Endothelial cell of umbilical vein (primary cell): Measurements from ENCODE around the gene EFHD1. TPM values are rescaled to one million over a fixed set of nuclear protein-coding genes. Genes with fewer than 3 reads are reported as not detected.

ENCODE experiments used
- BruUV-seq: library from RNA; stranded (reverse); fragments of 400-500 nt; replicated peaks from 2 replicates; lab custom pipeline; 2021; lab: Mats Ljungman, UMichigan
- CTCF ChIA-PET: fragments of 300-600, 350-600 bp; sonication (Branson Sonifier 250); formaldehyde crosslinking; loops from one replicate; lab custom pipeline; 2021; ENCODE audit warnings: antibody characterized with exemption, inconsistent platforms; lab: Charles Lee
- POLR2A ChIA-PET: fragments of 300-600, 350-600 bp; sonication (Branson Sonifier 250); formaldehyde crosslinking; loops from one replicate; lab custom pipeline; 2021; ENCODE audit warnings: antibody characterized with exemption, inconsistent platforms; lab: Charles Lee
- DNase-seq: peaks from one replicate; pipeline ENCODE4 v3.0.0-alpha.2; 2011; ENCODE audit warnings: low read depth, low spot score
- FAIRE-seq: peaks from 2 replicates; lab custom pipeline; 2011; peaks lifted over from hg19 to GRCh38; lab: Jason Lieb, UNC
- H2AFZ ChIP-seq: 2 replicates; pipeline ENCODE4 v1.6.0; 2012; ENCODE audit warnings: low read depth, low read length, control low read depth, inconsistent platforms
- H3K27ac ChIP-seq: 2 replicates; pipeline ENCODE4 v1.5.1; 2011; ENCODE audit warnings: low read depth, mild to moderate bottlenecking, control low read depth, low read length, moderate library complexity; ENCODE audit not compliant: insufficient read depth
- H3K27me3 ChIP-seq, 2 experiments: 2 replicates each; pipeline versions ENCODE4 v1.6.0 to v1.6.1; 2011; ENCODE audit warnings: low read length in 2 of 2, mixed read lengths in 1 of 2; ENCODE audit not compliant: control insufficient read depth in 2 of 2, insufficient read depth in 2 of 2
- H3K36me3 ChIP-seq, 2 experiments: 2 replicates in 1 of 2; 3 replicates in 1 of 2; pipeline ENCODE4 v1.5.1; 2011; ENCODE audit warnings: low read length in 2 of 2, mild to moderate bottlenecking in 1 of 2, moderate library complexity in 1 of 2; ENCODE audit not compliant: control insufficient read depth in 2 of 2, insufficient read depth in 2 of 2; ENCODE audit errors: extremely low read depth in 1 of 2
- H3K4me1 ChIP-seq: 3 replicates; pipeline ENCODE4 v1.5.1; 2011; ENCODE audit warnings: mild to moderate bottlenecking, low read length; ENCODE audit not compliant: control insufficient read depth, insufficient read depth; ENCODE audit errors: extremely low read depth
- H3K4me2 ChIP-seq: 2 replicates; pipeline ENCODE4 v1.6.1; 2011; ENCODE audit warnings: low read length, control low read depth, mixed read lengths; ENCODE audit not compliant: insufficient read depth
- H3K4me3 ChIP-seq, 3 experiments: fragments of 200-600 bp in 1 of 3; sonication (generic), shearing (Covaris generic) in 1 of 3; replicated peaks in 1 of 3; 2 replicates each; pipeline ENCODE4 v1.5.1; 2011 to 2016; ENCODE audit warnings: control low read depth in 3 of 3, low read length in 3 of 3, mild to moderate bottlenecking in 2 of 3, inconsistent platforms in 1 of 3, low read depth in 1 of 3, moderate library complexity in 1 of 3; ENCODE audit not compliant: insufficient read depth in 1 of 3
- H3K79me2 ChIP-seq: 2 replicates; pipeline ENCODE4 v1.6.0; 2012; ENCODE audit warnings: low read length, inconsistent platforms; ENCODE audit not compliant: control insufficient read depth, insufficient read depth
- H3K9ac ChIP-seq: replicated peaks from 2 replicates; pipeline ENCODE3; 2011; ENCODE audit warnings: low read length, control low read depth; ENCODE audit not compliant: insufficient read depth; ENCODE audit errors: extremely low read depth
- H3K9me1 ChIP-seq: replicated peaks from 3 replicates; pipeline ENCODE4 v1.6.0; 2011; ENCODE audit warnings: mild to moderate bottlenecking, low read length; ENCODE audit not compliant: control insufficient read depth, insufficient read depth; ENCODE audit errors: extremely low read depth
- H3K9me3 ChIP-seq: replicated peaks from 2 replicates; pipeline ENCODE4 v1.5.1; 2012; ENCODE audit warnings: low read length, inconsistent platforms; ENCODE audit not compliant: control insufficient read depth, insufficient read depth
- H4K20me1 ChIP-seq: replicated peaks from 2 replicates; pipeline ENCODE3; 2011; ENCODE audit warnings: mild to moderate bottlenecking, low read length; ENCODE audit not compliant: control insufficient read depth, insufficient read depth; ENCODE audit errors: extremely low read depth
- EZH2 ChIP-seq: IDR thresholded peaks from 2 replicates; pipeline ENCODE4 v1.6.1; 2012; ENCODE audit warnings: borderline replicate concordance, low read depth, mild to moderate bottlenecking, moderate library complexity, low read length, inconsistent platforms; ENCODE audit not compliant: severe bottlenecking
- GATA2 ChIP-seq: IDR thresholded peaks from 2 replicates; pipeline ENCODE4 v1.7.0; 2011; ENCODE audit warnings: low read depth, mild to moderate bottlenecking, moderate library complexity, mixed read lengths, low read length; ENCODE audit not compliant: insufficient read length, insufficient read depth
- JUN ChIP-seq: IDR thresholded peaks from 2 replicates; pipeline ENCODE4 v1.6.1; 2011; ENCODE audit warnings: borderline replicate concordance, low read depth; ENCODE audit not compliant: insufficient read length, insufficient read depth
- MYC ChIP-seq: IDR thresholded peaks from one replicate; pipeline ENCODE4 v1.6.1; 2011; ENCODE audit warnings: mild to moderate bottlenecking, low read depth, low read length
- dilution Hi-C: fragments of 300-500 bp; cut with MboI; formaldehyde crosslinking; loops from one replicate; pipeline ENCODE4 v1.15.0; 2019; ENCODE audit warnings: low sequenced_read_pairs; ENCODE audit not compliant: extremely low pct_ligation_motif_present
- intact Hi-C: fragments of 100-400 bp; cut with micrococcal nuclease; formaldehyde crosslinking; loops from one replicate; pipeline ENCODE4 v1.10.0; 2022
- polyA plus RNA-seq, 4 experiments: library from polyadenylated mRNA; depleted of rRNA in 3 of 4; stranded (reverse) in 3 of 4; unstranded in 1 of 4; fragments of >200 nt; gene quantifications; 2 replicates each; pipeline versions ENCODE4 v1.2.1 to v1.2.3, GENCODE V29; 2011 to 2012; ENCODE audit warnings: missing spikeins in 1 of 4
- total RNA-seq: library from RNA; stranded (reverse); gene quantifications from 2 replicates; pipeline ENCODE4 v1.2.3, GENCODE V29; 2021
- TF ChIP-seq, protein P1 (sequence below), 2 donors: IDR thresholded peaks; 1 replicate in 1 of 2; 2 replicates in 1 of 2; pipeline ENCODE4 v1.5.1; 2011; ENCODE audit warnings: low read length in 2 of 2, mild to moderate bottlenecking in 2 of 2, moderate library complexity in 2 of 2, control low read depth in 1 of 2, inconsistent platforms in 1 of 2, low read depth in 1 of 2; ENCODE audit not compliant: insufficient read depth in 1 of 2; ENCODE audit errors: extremely low read depth in 1 of 2
- TF ChIP-seq, protein P2 (sequence below): IDR thresholded peaks from 2 replicates; pipeline ENCODE4 v1.6.1; 2011; ENCODE audit not compliant: insufficient read depth, insufficient read length

The EFHD1 gene
- total and polyA plus RNA-seq, 2 donors (not counting 3 experiments of a cell fraction or from before 2014, with no cell fraction given): 0.18 TPM; not detected in 1

DNA sequence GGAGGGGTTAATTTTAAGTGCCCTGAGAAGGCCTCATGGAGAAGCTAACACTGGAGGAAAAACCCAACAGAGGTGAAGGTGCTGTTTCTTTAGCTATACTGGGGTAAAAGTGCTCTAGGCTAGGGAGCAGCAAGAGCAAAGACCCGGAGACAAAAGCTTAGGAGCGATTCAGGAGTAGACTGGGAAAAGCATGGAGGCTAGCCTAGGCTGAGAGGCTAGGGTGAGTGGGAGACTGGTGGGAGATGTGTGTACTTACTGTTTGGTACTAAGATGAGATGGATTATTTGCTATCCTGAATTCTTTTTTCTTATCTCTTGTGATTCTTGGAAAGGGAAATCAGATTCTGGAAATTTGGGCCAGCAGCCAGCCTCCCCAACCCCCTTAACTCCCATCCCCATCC, 65.7 kb downstream of the EFHD1 start:
- peak overlapping the region; percentile 72 for H3K4me2 ChIP-seq
- DNase-seq: no peak
- no peak overlapping the region for H3K4me3 ChIP-seq
- no peaks in the 10 kb centered on the region for H3K27me3 ChIP-seq
- H3K79me2 ChIP-seq: peaks cover 69% of the 10 kb centered on the region
- H3K4me1 ChIP-seq: peaks cover 19% of the 10 kb centered on the region
- TF ChIP-seq, protein P1, sequence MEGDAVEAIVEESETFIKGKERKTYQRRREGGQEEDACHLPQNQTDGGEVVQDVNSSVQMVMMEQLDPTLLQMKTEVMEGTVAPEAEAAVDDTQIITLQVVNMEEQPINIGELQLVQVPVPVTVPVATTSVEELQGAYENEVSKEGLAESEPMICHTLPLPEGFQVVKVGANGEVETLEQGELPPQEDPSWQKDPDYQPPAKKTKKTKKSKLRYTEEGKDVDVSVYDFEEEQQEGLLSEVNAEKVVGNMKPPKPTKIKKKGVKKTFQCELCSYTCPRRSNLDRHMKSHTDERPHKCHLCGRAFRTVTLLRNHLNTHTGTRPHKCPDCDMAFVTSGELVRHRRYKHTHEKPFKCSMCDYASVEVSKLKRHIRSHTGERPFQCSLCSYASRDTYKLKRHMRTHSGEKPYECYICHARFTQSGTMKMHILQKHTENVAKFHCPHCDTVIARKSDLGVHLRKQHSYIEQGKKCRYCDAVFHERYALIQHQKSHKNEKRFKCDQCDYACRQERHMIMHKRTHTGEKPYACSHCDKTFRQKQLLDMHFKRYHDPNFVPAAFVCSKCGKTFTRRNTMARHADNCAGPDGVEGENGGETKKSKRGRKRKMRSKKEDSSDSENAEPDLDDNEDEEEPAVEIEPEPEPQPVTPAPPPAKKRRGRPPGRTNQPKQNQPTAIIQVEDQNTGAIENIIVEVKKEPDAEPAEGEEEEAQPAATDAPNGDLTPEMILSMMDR (IDR thresholded peaks at IDR 0.05; ENCODE audit: extremely low read depth in 1 of 2, insufficient read depth in 1 of 2, low read depth in 1 of 2, low read length in 2 of 2): no peak
- no peak for TF ChIP-seq MYC
- no peak for TF ChIP-seq JUN
- no peak for TF ChIP-seq GATA2
- TF ChIP-seq, protein P2, sequence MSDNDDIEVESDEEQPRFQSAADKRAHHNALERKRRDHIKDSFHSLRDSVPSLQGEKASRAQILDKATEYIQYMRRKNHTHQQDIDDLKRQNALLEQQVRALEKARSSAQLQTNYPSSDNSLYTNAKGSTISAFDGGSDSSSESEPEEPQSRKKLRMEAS: no peak
- dilution Hi-C loops: no loop called here
- no peak overlapping the region for H3K27ac ChIP-seq
- H4K20me1 ChIP-seq: peaks cover 2% of the 10 kb centered on the region
- no peak for FAIRE-seq
- H3K9me3 ChIP-seq: no peaks in the 10 kb centered on the region
- no peaks in the 10 kb centered on the region for H3K9me1 ChIP-seq
- POLR2A ChIA-PET: no interaction called here
- no TSS peak for BruUV-seq
- H3K36me3 ChIP-seq: no peaks in the 10 kb centered on the region
- intact Hi-C loops: no loop called here
- no peak overlapping the region for H2AFZ ChIP-seq
- H3K9ac ChIP-seq: no peak overlapping the region
- CTCF ChIA-PET: no interaction called here

DNA sequence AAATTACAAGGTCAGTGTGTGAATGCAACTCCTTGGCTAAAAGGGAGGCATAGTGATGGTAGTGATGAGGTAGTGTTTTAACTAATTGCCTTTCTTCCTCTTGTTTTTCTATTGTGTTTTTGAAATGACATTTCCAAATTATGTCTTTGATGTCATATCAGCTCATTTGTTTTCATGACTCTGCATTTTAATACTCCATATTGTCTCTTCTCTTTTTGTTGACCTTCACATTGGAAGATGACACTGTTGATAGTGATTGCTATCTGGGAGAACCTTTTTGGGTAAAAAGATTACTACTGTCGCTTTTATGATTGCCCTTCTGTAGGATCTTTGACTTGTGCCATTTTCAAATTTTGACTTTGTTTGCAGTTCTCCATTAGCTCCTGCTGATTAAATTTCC, 66.8 kb downstream of the EFHD1 start:
- no peak for FAIRE-seq
- Histone ChIP-seq H3K4me2 (peak overlapping the region; percentile 51), H3K27me3 (no peaks in the 10 kb centered on the region), H3K9me1 (no peaks in the 10 kb centered on the region), H3K9me3 (no peaks in the 10 kb centered on the region), H3K4me3 (no peak overlapping the region), H3K4me1 (peaks cover 19% of the 10 kb centered on the region), H3K9ac (no peak overlapping the region), H3K36me3 (no peaks in the 10 kb centered on the region), H3K27ac (no peak overlapping the region), H4K20me1 (peaks cover 2% of the 10 kb centered on the region), H3K79me2 (peaks cover 73% of the 10 kb centered on the region), H2AFZ (no peak overlapping the region)
- DNase-seq: no peak
- intact Hi-C loops (no loop called here), dilution Hi-C loops (no loop called here)
- TF ChIP-seq EZH2: no peak
- ChIA-PET CTCF (no interaction called here), POLR2A (no interaction called here)
- no TSS peak for BruUV-seq
